ENCODE measurements around the gene MSI2. TPM values are rescaled to one million over a fixed set of nuclear protein-coding genes. Genes with fewer than 3 reads are reported as not detected.

Gene MSI2
- total and polyA plus RNA-seq, 2 donors (not counting 1 experiment from before 2014, with no cell fraction given) = 16.1 to 196 TPM

GRCh38 chr17:57305144-57305728, 48.9 kb downstream of the MSI2 start:
- TF ChIP-seq CTCF (IDR thresholded peaks at IDR 0.05) (no peak), EZH2 (IDR thresholded peaks at IDR 0.05; ENCODE audit: borderline replicate concordance, insufficient read depth, low read depth, low read length, poor library complexity, severe bottlenecking) (no peak)
- intact Hi-C loops (cut with micrococcal nuclease) = no loop called here
- DNase-seq (no peak), ATAC-seq (ENCODE audit: low read depth) (no peak)
- 98% methylated on average over 11 of the region's 13 CpGs for WGBS (ENCODE audit: insufficient coverage)
- no peaks in the 10 kb centered on the region for H3K27me3 Mint-ChIP-seq
- no peaks in the 10 kb centered on the region for H3K27me3 ChIP-seq (replicated peaks in 1 of 4; ENCODE audit: control extremely low read depth in 1 of 4, control insufficient read depth in 3 of 4, insufficient read depth in 4 of 4, low read length in 3 of 4)
- no peak overlapping the region for H3K4me3 ChIP-seq (ENCODE audit: control extremely low read depth in 1 of 5, extremely low read depth in 1 of 5, insufficient read depth in 1 of 5, low read depth in 2 of 5, low read length in 4 of 5)
- peaks cover 79% of the 10 kb centered on the region for H3K79me2 ChIP-seq (ENCODE audit: control insufficient read depth, insufficient read depth, low read length)
- H3K9me3 Mint-ChIP-seq (ENCODE audit: insufficient read depth) = peaks cover 2% of the 10 kb centered on the region
- H3K4me2 ChIP-seq (replicated peaks; ENCODE audit: low read depth, low read length, poor library complexity, severe bottlenecking) = no peak overlapping the region
- H3K27ac ChIP-seq (ENCODE audit: low read length in 2 of 2) = no peak overlapping the region
- H3K27ac Mint-ChIP-seq = peak overlapping the region; percentile 38
- peaks cover 19% of the 10 kb centered on the region for H4K20me1 ChIP-seq (ENCODE audit: control insufficient read depth, insufficient read depth, low read length, poor library complexity, severe bottlenecking)
- peaks cover 0 to 11% of the 10 kb centered on the region in 2 experiments for H3K36me3 ChIP-seq (replicated peaks in 1 of 2; ENCODE audit: control extremely low read depth in 1 of 2, control insufficient read depth in 1 of 2, extremely low read depth in 1 of 2, insufficient read depth in 2 of 2, low read length in 1 of 2)
- H3K4me1 Mint-ChIP-seq = peaks cover 5% of the 10 kb centered on the region
- peaks cover 0 to 2% (median 0%) of the 10 kb centered on the region in 3 donors for H3K9me3 ChIP-seq (ENCODE audit: control extremely low read depth in 1 of 3, control insufficient read depth in 2 of 3, insufficient read depth in 1 of 3, low read length in 2 of 3)
- ChIA-PET CTCF (interaction anchor here (1.1 to 1.5 kb wide), 2 partner anchors 62 to 367 kb away, joined by 3 to 5 read pairs; no protein-coding TSS in a partner anchor), POLR2A (interaction anchor here (0.5 kb wide), 1 partner anchor 80 kb away, joined by 3 read pairs; no protein-coding TSS in a partner anchor)
- no peak overlapping the region for H3K9ac ChIP-seq (ENCODE audit: low read length)
- no peak overlapping the region for H3K4me3 Mint-ChIP-seq
- no peaks in the 10 kb centered on the region for H3K4me1 ChIP-seq (ENCODE audit: control insufficient read depth in 2 of 2, insufficient read depth in 2 of 2, low read length in 2 of 2)
- H2AFZ ChIP-seq (ENCODE audit: insufficient read depth, low read depth, low read length, poor library complexity, severe bottlenecking) = no peak overlapping the region

DNA sequence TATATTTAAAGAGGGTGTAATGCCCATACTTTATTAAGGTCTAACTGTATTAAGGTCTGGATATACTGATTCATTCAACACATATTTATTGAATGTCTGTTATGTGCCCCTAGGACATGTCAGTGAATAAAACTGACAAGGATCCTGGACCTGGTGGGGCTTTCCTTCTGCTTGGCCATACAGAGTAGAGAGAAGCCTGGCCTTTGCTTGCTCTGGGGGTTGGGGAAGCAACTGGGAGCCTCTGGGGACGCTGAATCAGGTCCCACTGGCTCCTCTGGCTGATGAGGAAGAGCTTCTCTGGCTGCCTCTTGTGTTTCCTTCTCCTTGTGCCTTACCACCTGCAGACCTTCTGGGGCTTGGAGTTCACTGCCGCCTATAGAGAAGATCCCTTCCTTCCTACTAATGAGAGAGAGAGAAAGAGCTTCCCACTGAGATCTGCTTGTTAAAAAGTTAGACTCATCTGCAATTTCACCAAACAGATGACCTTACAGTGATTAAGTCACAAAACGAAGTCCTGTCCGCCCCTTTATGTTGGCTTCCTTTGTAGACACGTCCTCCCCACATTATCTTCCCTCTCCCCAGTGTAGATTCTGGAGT, 49.7 kb downstream of the MSI2 start:
- Histone ChIP-seq H4K20me1 (ENCODE audit: control insufficient read depth, insufficient read depth, low read length, poor library complexity, severe bottlenecking) (peaks cover 27% of the 10 kb centered on the region), H3K4me2 (replicated peaks; ENCODE audit: low read depth, low read length, poor library complexity, severe bottlenecking) (no peak overlapping the region), H3K4me3 (ENCODE audit: control extremely low read depth in 1 of 5, extremely low read depth in 1 of 5, insufficient read depth in 1 of 5, low read depth in 2 of 5, low read length in 4 of 5) (no peak overlapping the region), H3K9me3 (ENCODE audit: control extremely low read depth in 1 of 3, control insufficient read depth in 2 of 3, insufficient read depth in 1 of 3, low read length in 2 of 3) (no peaks in the 10 kb centered on the region), H2AFZ (ENCODE audit: insufficient read depth, low read depth, low read length, poor library complexity, severe bottlenecking) (no peak overlapping the region), H3K27ac (ENCODE audit: low read length in 2 of 2) (no peak overlapping the region), H3K79me2 (ENCODE audit: control insufficient read depth, insufficient read depth, low read length) (peaks cover 83% of the 10 kb centered on the region), H3K27me3 (replicated peaks in 1 of 4; ENCODE audit: control extremely low read depth in 1 of 4, control insufficient read depth in 3 of 4, insufficient read depth in 4 of 4, low read length in 3 of 4) (no peaks in the 10 kb centered on the region), H3K9ac (ENCODE audit: low read length) (no peak overlapping the region), H3K4me1 (ENCODE audit: control insufficient read depth in 2 of 2, insufficient read depth in 2 of 2, low read length in 2 of 2) (no peaks in the 10 kb centered on the region), H3K36me3 (replicated peaks in 1 of 2; ENCODE audit: control extremely low read depth in 1 of 2, control insufficient read depth in 1 of 2, extremely low read depth in 1 of 2, insufficient read depth in 2 of 2, low read length in 1 of 2) (peaks cover 0 to 6% of the 10 kb centered on the region in 2 experiments)
- TF ChIP-seq CTCF (IDR thresholded peaks at IDR 0.05) = no peak
- no peak for TF ChIP-seq EZH2 (IDR thresholded peaks at IDR 0.05; ENCODE audit: borderline replicate concordance, insufficient read depth, low read depth, low read length, poor library complexity, severe bottlenecking)
- DNase-seq (no peak), ATAC-seq (ENCODE audit: low read depth) (no peak)
- WGBS (ENCODE audit: insufficient coverage) = 74% methylated on average over 3 of the region's 5 CpGs
- intact Hi-C loops (cut with micrococcal nuclease) = no loop called here
- no peaks in the 10 kb centered on the region for H3K27me3 Mint-ChIP-seq
- POLR2A ChIA-PET = no interaction called here
- H3K4me1 Mint-ChIP-seq = peaks cover 8% of the 10 kb centered on the region
- no peaks in the 10 kb centered on the region for H3K9me3 Mint-ChIP-seq (ENCODE audit: insufficient read depth)
- no peak overlapping the region for H3K4me3 Mint-ChIP-seq
- no peak overlapping the region for H3K27ac Mint-ChIP-seq
- CTCF ChIA-PET = interaction anchor here (1.5 kb wide), 1 partner anchor 63 kb away, joined by 5 read pairs; no protein-coding TSS in a partner anchor

All from B cell (primary cell).